ENCODE results near the gene DCLK2.

GRCh38 chr4:150039274-150040127, 38.7 kb upstream of the DCLK2 start:
- no peak for TF ChIP-seq RXRA (IDR thresholded peaks at IDR 0.05; ENCODE audit: borderline replicate concordance, low read depth)
- TF ChIP-seq CTCF (IDR thresholded peaks at IDR 0.05): no peak
- no peak for TF ChIP-seq RAD21 (IDR thresholded peaks at IDR 0.05; ENCODE audit: low read length)
- TF ChIP-seq POLR2AphosphoS5 (IDR thresholded peaks at IDR 0.05; ENCODE audit: low read depth, low read length): no peak
- no peak for TF ChIP-seq RFX5 (IDR thresholded peaks at IDR 0.05; ENCODE audit: low read length)
- TF ChIP-seq SIN3A (IDR thresholded peaks at IDR 0.05; ENCODE audit: borderline replicate concordance, low read depth, low read length): no peak
- no peak for TF ChIP-seq TAF1 (IDR thresholded peaks at IDR 0.05; ENCODE audit: borderline replicate concordance, low read depth, low read length)
- TF ChIP-seq YY1 (IDR thresholded peaks at IDR 0.05; ENCODE audit: low read depth): no peak

Data from SK-N-SH (cell line).